GM21619 (cell line): ENCODE measurements around the gene SFR1.
A peak's percentile ranks its signal among the peaks of the same experiment; 100 is the strongest.

Experiments
- ATAC-seq: cut with Tn5 transposase; IDR thresholded peaks from one replicate; pipeline ENCODE4 v1.9.1; 2021; ENCODE audit not compliant: unreplicated experiment

The SFR1 gene

GRCh38 chr10:104121485-104122224 lies at the start of gene SFR1:
Gene SFR1, plus strand, starts transcription at chr10:104122171. Its CDS starts 13 bp downstream, at chr10:104122184.
- peak; percentile 92 for ATAC-seq

- ATAC-seq = no peak
Measured at GRCh38 chr10:104072786-104073185, 49.2 kb upstream of the SFR1 start.

GRCh38 chr10:104074505-104074904 lies 47.5 kb upstream of the SFR1 start:
- no peak for ATAC-seq

GRCh38 chr10:104076743-104077160 lies 45.2 kb upstream of the SFR1 start:
- no peak for ATAC-seq

GRCh38 chr10:104077247-104077646 lies 44.7 kb upstream of the SFR1 start:
- ATAC-seq = no peak

- ATAC-seq = no peak
Measured at GRCh38 chr10:104077663-104078151, 44.3 kb upstream of the SFR1 start.

- ATAC-seq = no peak
Measured at GRCh38 chr10:104080762-104081161, 41.2 kb upstream of the SFR1 start.

GRCh38 chr10:104081998-104082397 lies 40.0 kb upstream of the SFR1 start:
- ATAC-seq = no peak

GRCh38 chr10:104084482-104085142 lies 37.4 kb upstream of the SFR1 start:
- ATAC-seq = no peak

GRCh38 chr10:104085801-104086400 lies 36.1 kb upstream of the SFR1 start, which contains the start of gene COL17A1:
Gene COL17A1, minus strand, starts transcription at chr10:104085880. Its CDS starts 5,207 bp downstream, at chr10:104080673.
- ATAC-seq = no peak

GRCh38 chr10:104088239-104088638 lies 33.7 kb upstream of the SFR1 start:
- no peak for ATAC-seq

GRCh38 chr10:104089621-104090020 lies 32.4 kb upstream of the SFR1 start:
- no peak for ATAC-seq

GRCh38 chr10:104090611-104091010 lies 31.4 kb upstream of the SFR1 start:
- no peak for ATAC-seq

- ATAC-seq = no peak
Measured at GRCh38 chr10:104092749-104093148, 29.2 kb upstream of the SFR1 start.

GRCh38 chr10:104096692-104097091 lies 25.3 kb upstream of the SFR1 start:
- no peak for ATAC-seq

GRCh38 chr10:104098358-104098925 lies 23.5 kb upstream of the SFR1 start:
- ATAC-seq = no peak

- no peak for ATAC-seq
Measured at GRCh38 chr10:104099269-104099668, 22.7 kb upstream of the SFR1 start.

- no peak for ATAC-seq
Measured at GRCh38 chr10:104099941-104100340, 22.0 kb upstream of the SFR1 start.

- no peak for ATAC-seq
Measured at GRCh38 chr10:104100795-104101194, 21.2 kb upstream of the SFR1 start.

- no peak for ATAC-seq
Measured at GRCh38 chr10:104101902-104102301, 20.1 kb upstream of the SFR1 start.

- no peak for ATAC-seq
Measured at GRCh38 chr10:104103956-104104355, 18.0 kb upstream of the SFR1 start.
